Measurements from ENCODE around the gene ALK.

ALK gene

DNA sequence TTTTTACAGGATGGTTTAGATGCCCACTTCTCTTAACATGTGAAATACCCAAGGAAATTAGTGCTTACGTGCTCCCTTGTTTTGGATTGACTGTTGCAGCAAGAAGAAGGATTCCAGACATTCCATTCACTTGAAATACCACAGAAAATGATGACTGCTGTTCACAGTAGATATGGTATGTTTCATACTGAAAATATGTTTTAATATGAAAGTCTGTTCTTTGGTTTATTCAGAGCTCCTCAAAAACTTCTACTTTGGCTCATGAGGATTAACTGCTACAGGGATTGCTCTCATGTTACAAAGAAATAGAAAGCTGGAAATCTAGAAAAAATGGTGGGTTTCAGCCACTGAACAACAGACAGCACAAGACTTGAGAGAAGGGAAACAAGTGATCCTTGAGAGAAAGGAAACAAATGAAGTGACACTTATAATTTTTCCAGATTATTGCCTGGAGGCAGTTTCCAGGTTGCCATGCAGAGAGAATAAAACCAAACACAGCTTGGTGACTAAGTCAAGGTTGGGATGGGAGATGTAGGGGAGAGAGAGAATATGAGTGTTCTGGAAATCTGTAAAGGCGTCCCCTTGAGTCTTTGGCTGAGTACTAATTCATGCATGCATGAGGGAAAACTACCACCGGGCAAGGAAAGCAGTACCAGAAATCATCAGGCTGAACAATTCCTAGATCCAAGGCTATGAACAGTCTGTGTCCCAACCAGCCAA, 458.0 kb downstream of the ALK start:
- peak; percentile 90 for DNase-seq (ENCODE audit: low read depth)
- no peaks in the 10 kb centered on the region for H3K27me3 ChIP-seq (replicated peaks; ENCODE audit: control insufficient read depth, insufficient read depth, low read length)
- H3K4me3 ChIP-seq (ENCODE audit: low read length): peak overlapping the region; percentile 15
- peaks cover 36% of the 10 kb centered on the region for H3K4me1 ChIP-seq (ENCODE audit: control insufficient read depth, insufficient read depth, low read length)
- H3K36me3 ChIP-seq (ENCODE audit: control insufficient read depth, insufficient read depth, low read length, severe bottlenecking): no peaks in the 10 kb centered on the region
- H3K9me3 ChIP-seq (ENCODE audit: control insufficient read depth, low read length): no peaks in the 10 kb centered on the region
- peak overlapping the region; percentile 65 for H3K9ac ChIP-seq (ENCODE audit: low read length)

GRCh38 chr2:29462293-29462692, 459.1 kb downstream of the ALK start:
- DNase-seq (ENCODE audit: low read depth): peak; percentile 71
- H3K9ac ChIP-seq (ENCODE audit: low read length): no peak overlapping the region

DNA sequence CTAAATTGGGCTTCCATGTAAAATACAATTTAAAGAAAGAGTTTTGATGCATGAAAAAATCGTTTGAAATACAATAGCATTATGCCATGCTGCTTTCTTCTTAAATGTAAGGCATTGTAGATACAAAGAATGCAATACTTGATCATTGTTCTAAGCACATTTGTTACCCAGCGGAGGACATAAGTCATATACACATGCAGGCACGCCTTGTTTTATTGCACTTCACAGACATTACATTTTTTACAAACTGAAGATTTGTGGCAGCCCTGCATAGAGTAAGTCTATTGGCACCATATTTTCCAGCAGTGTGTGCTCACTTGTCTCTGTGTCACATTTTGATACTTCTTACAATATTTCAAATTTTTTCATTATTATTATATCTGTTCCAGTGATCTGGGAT, 461.2 kb downstream of the ALK start:
- Histone ChIP-seq H3K9ac (ENCODE audit: low read length) (no peak overlapping the region), H3K9me3 (ENCODE audit: control insufficient read depth, low read length) (no peaks in the 10 kb centered on the region), H3K36me3 (ENCODE audit: control insufficient read depth, insufficient read depth, low read length, severe bottlenecking) (no peaks in the 10 kb centered on the region), H3K4me1 (ENCODE audit: control insufficient read depth, insufficient read depth, low read length) (peaks cover 50% of the 10 kb centered on the region), H3K27me3 (replicated peaks; ENCODE audit: control insufficient read depth, insufficient read depth, low read length) (no peaks in the 10 kb centered on the region), H3K4me3 (ENCODE audit: low read length) (no peak overlapping the region)
- DNase-seq (ENCODE audit: low read depth): no peak

More at GRCh38 chr2:29462293-29462692, 459.1 kb downstream of the ALK start:
- Histone ChIP-seq H3K4me1 (ENCODE audit: control insufficient read depth, insufficient read depth, low read length) (peaks cover 36% of the 10 kb centered on the region), H3K4me3 (ENCODE audit: low read length) (no peak overlapping the region), H3K9me3 (ENCODE audit: control insufficient read depth, low read length) (no peaks in the 10 kb centered on the region), H3K27me3 (replicated peaks; ENCODE audit: control insufficient read depth, insufficient read depth, low read length) (no peaks in the 10 kb centered on the region), H3K36me3 (ENCODE audit: control insufficient read depth, insufficient read depth, low read length, severe bottlenecking) (no peaks in the 10 kb centered on the region)

GRCh38 chr2:29459445-29460179, 461.8 kb downstream of the ALK start:
- H3K4me3 ChIP-seq (ENCODE audit: low read length): no peak overlapping the region
- H3K36me3 ChIP-seq (ENCODE audit: control insufficient read depth, insufficient read depth, low read length, severe bottlenecking): no peaks in the 10 kb centered on the region
- peaks cover 54% of the 10 kb centered on the region for H3K4me1 ChIP-seq (ENCODE audit: control insufficient read depth, insufficient read depth, low read length)
- no peaks in the 10 kb centered on the region for H3K9me3 ChIP-seq (ENCODE audit: control insufficient read depth, low read length)
- no peaks in the 10 kb centered on the region for H3K27me3 ChIP-seq (replicated peaks; ENCODE audit: control insufficient read depth, insufficient read depth, low read length)
- peak overlapping the region; percentile 18 for H3K9ac ChIP-seq (ENCODE audit: low read length)
- peak; percentile 80 for DNase-seq (ENCODE audit: low read depth)

DNA sequence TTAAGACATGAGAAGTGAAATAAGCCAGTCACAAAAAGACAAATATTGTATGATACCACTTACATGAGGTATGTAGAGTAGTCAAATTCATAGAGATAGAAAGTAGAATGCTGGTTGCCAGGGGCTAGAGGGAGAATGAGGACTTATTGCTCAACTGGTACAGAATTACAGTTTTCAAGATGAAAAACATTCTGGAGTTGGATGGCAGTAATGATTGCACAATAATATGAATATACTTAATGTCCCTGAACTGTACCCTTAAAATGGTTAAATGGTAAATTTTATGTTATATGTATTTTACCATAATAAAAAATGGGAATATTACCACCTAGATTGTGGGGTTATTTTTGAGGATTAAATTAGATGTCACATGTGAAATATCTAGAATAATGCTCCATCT, 465.0 kb downstream of the ALK start:
- H3K4me3 ChIP-seq (ENCODE audit: low read length): no peak overlapping the region
- peaks cover 37% of the 10 kb centered on the region for H3K4me1 ChIP-seq (ENCODE audit: control insufficient read depth, insufficient read depth, low read length)
- no peak overlapping the region for H3K9ac ChIP-seq (ENCODE audit: low read length)
- DNase-seq (ENCODE audit: low read depth): peak; percentile 38
- no peaks in the 10 kb centered on the region for H3K36me3 ChIP-seq (ENCODE audit: control insufficient read depth, insufficient read depth, low read length, severe bottlenecking)
- H3K27me3 ChIP-seq (replicated peaks; ENCODE audit: control insufficient read depth, insufficient read depth, low read length): no peaks in the 10 kb centered on the region
- no peaks in the 10 kb centered on the region for H3K9me3 ChIP-seq (ENCODE audit: control insufficient read depth, low read length)

DNA sequence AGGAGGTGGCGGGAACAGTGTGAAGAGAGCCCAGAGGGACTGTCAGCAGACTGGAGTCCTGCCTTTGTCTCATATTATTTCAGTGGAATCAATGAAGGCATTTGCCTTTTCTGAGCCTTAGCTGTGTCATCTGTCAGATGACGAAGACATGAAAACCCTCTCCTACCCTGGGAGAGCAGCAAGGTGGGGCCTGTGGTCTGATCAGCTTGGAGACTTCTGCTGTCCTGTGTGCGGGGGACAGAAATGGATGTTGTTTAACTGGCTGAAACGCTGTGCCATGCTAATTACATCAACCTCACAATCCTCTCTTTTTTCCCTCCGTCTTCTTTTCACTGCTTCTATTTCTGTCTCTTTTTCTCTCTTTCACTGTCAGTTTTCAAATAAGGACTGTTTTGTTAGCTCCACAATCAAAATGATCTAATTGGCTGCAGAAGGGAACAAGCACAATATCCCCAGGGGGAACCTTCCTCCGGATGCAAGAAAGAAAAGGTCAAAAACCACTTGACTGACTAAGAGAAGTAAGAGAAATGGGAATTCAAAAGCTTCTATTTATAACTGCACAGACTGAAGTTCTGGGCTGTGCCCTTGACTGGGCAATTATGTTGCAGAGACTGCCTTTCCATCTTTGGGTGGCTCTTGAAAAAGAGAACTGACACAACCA, 466.1 kb downstream of the ALK start:
- Histone ChIP-seq H3K9ac (ENCODE audit: low read length) (peak overlapping the region; percentile 9), H3K36me3 (ENCODE audit: control insufficient read depth, insufficient read depth, low read length, severe bottlenecking) (no peaks in the 10 kb centered on the region), H3K4me1 (ENCODE audit: control insufficient read depth, insufficient read depth, low read length) (peaks cover 31% of the 10 kb centered on the region), H3K4me3 (ENCODE audit: low read length) (peak overlapping the region; percentile 33), H3K9me3 (ENCODE audit: control insufficient read depth, low read length) (no peaks in the 10 kb centered on the region), H3K27me3 (replicated peaks; ENCODE audit: control insufficient read depth, insufficient read depth, low read length) (no peaks in the 10 kb centered on the region)
- DNase-seq (ENCODE audit: low read depth): peak; percentile 44

GRCh38 chr2:29452036-29452435, 469.4 kb downstream of the ALK start:
- H3K4me3 ChIP-seq (ENCODE audit: low read length): no peak overlapping the region
- no peak for DNase-seq (ENCODE audit: low read depth)
- no peaks in the 10 kb centered on the region for H3K27me3 ChIP-seq (replicated peaks; ENCODE audit: control insufficient read depth, insufficient read depth, low read length)
- H3K9ac ChIP-seq (ENCODE audit: low read length): no peak overlapping the region
- no peaks in the 10 kb centered on the region for H3K36me3 ChIP-seq (ENCODE audit: control insufficient read depth, insufficient read depth, low read length, severe bottlenecking)
- H3K4me1 ChIP-seq (ENCODE audit: control insufficient read depth, insufficient read depth, low read length): peaks cover 26% of the 10 kb centered on the region
- no peaks in the 10 kb centered on the region for H3K9me3 ChIP-seq (ENCODE audit: control insufficient read depth, low read length)

- DNase-seq (ENCODE audit: low read depth): no peak
- H3K9me3 ChIP-seq (ENCODE audit: control insufficient read depth, low read length): no peaks in the 10 kb centered on the region
- no peaks in the 10 kb centered on the region for H3K36me3 ChIP-seq (ENCODE audit: control insufficient read depth, insufficient read depth, low read length, severe bottlenecking)
- no peak overlapping the region for H3K9ac ChIP-seq (ENCODE audit: low read length)
- H3K4me1 ChIP-seq (ENCODE audit: control insufficient read depth, insufficient read depth, low read length): peaks cover 21% of the 10 kb centered on the region
- H3K4me3 ChIP-seq (ENCODE audit: low read length): no peak overlapping the region
- H3K27me3 ChIP-seq (replicated peaks; ENCODE audit: control insufficient read depth, insufficient read depth, low read length): no peaks in the 10 kb centered on the region
Observed at GRCh38 chr2:29450596-29451222, 470.7 kb downstream of the ALK start.

GRCh38 chr2:29449499-29449898, 471.9 kb downstream of the ALK start:
- H3K4me1 ChIP-seq (ENCODE audit: control insufficient read depth, insufficient read depth, low read length): peaks cover 11% of the 10 kb centered on the region
- no peak overlapping the region for H3K4me3 ChIP-seq (ENCODE audit: low read length)
- H3K9me3 ChIP-seq (ENCODE audit: control insufficient read depth, low read length): no peaks in the 10 kb centered on the region
- H3K27me3 ChIP-seq (replicated peaks; ENCODE audit: control insufficient read depth, insufficient read depth, low read length): no peaks in the 10 kb centered on the region
- no peaks in the 10 kb centered on the region for H3K36me3 ChIP-seq (ENCODE audit: control insufficient read depth, insufficient read depth, low read length, severe bottlenecking)
- no peak overlapping the region for H3K9ac ChIP-seq (ENCODE audit: low read length)
- DNase-seq (ENCODE audit: low read depth): no peak

GRCh38 chr2:29448096-29448688, 473.2 kb downstream of the ALK start:
- no peaks in the 10 kb centered on the region for H3K9me3 ChIP-seq (ENCODE audit: control insufficient read depth, low read length)
- no peaks in the 10 kb centered on the region for H3K27me3 ChIP-seq (replicated peaks; ENCODE audit: control insufficient read depth, insufficient read depth, low read length)
- H3K4me1 ChIP-seq (ENCODE audit: control insufficient read depth, insufficient read depth, low read length): peaks cover 11% of the 10 kb centered on the region
- DNase-seq (ENCODE audit: low read depth): no peak
- no peaks in the 10 kb centered on the region for H3K36me3 ChIP-seq (ENCODE audit: control insufficient read depth, insufficient read depth, low read length, severe bottlenecking)
- no peak overlapping the region for H3K4me3 ChIP-seq (ENCODE audit: low read length)
- no peak overlapping the region for H3K9ac ChIP-seq (ENCODE audit: low read length)

GRCh38 chr2:29447513-29447912, 473.9 kb downstream of the ALK start:
- no peak overlapping the region for H3K4me3 ChIP-seq (ENCODE audit: low read length)
- no peak for DNase-seq (ENCODE audit: low read depth)
- no peaks in the 10 kb centered on the region for H3K9me3 ChIP-seq (ENCODE audit: control insufficient read depth, low read length)
- peaks cover 11% of the 10 kb centered on the region for H3K4me1 ChIP-seq (ENCODE audit: control insufficient read depth, insufficient read depth, low read length)
- no peaks in the 10 kb centered on the region for H3K36me3 ChIP-seq (ENCODE audit: control insufficient read depth, insufficient read depth, low read length, severe bottlenecking)
- no peaks in the 10 kb centered on the region for H3K27me3 ChIP-seq (replicated peaks; ENCODE audit: control insufficient read depth, insufficient read depth, low read length)
- no peak overlapping the region for H3K9ac ChIP-seq (ENCODE audit: low read length)

All from adipocyte (in vitro differentiated cells).